HuH-7 (cell line): ENCODE results near the gene TXLNG.

ENCODE experiments used
- DNase-seq: peaks from one replicate; pipeline ENCODE4 v3.0.0; 2011; ENCODE audit warnings: low spot score

Gene TXLNG

DNA sequence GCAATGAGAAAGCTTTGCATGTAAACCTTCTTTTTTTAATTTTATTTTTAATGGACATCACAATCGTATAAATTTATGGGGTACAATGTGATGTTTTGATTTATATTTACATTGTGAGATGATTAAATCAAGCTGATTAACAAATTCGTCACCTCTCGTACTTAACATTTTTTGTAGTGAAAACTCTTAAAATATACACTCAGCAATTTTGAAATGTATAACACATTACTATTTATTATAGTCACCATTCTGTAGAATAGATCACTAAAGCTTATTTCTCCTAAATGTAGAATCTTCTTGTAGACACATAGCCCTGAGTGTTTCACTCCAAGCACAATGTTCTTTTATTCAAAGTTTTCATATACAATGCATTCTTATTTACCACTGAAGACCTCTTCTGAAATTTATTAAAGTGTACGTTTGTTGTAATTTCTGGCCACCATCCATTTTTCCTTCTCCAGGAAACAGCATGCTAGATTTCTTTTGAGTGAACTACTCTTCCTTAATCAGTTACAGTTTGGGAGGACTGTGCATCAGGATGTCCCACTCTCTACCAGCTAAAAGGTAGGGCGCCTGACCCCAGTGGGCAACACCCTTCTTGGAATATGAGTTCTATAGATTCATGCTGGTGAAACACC is 88.3 kb downstream of the TXLNG start:
- DNase-seq, result no peak

DNA sequence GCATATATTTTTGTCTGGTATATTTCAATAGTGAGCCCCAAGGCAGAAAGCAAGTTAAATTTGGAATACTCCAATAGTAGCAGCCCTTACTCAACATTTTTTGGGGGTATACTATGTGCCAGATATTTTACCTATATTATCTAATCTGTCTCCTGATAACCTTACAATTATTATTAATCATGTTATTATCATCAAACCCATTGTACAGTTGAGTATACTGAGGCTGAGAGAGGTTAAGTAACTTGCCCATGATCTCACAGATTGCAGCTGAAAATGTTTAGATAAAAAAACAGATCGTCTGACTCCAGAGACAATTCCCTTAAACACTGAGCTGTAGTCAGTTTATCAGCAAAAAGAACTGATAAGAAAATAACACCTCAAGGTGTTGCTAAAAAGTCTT is 90.4 kb downstream of the TXLNG start:
- no peak for DNase-seq

DNA sequence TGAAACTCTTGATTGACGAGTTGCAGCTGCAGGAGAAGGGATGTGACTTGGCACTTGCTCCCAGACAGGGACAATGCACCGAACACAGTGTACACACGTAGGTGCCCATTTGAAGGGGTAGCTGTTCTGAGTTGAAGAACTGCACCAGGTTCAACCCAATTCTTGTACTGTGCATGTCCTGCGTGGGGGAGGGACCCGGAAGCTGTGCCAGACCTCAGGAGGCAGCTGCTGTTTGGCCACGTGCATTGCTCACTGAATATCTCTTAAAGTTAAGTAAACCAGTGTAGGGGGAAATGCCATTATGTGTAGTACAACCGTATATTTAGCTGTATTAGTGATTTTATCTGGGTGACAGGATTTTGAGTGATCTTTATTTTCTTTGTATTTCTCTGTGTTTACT is 95.9 kb downstream of the TXLNG start:
- no peak for DNase-seq

DNA sequence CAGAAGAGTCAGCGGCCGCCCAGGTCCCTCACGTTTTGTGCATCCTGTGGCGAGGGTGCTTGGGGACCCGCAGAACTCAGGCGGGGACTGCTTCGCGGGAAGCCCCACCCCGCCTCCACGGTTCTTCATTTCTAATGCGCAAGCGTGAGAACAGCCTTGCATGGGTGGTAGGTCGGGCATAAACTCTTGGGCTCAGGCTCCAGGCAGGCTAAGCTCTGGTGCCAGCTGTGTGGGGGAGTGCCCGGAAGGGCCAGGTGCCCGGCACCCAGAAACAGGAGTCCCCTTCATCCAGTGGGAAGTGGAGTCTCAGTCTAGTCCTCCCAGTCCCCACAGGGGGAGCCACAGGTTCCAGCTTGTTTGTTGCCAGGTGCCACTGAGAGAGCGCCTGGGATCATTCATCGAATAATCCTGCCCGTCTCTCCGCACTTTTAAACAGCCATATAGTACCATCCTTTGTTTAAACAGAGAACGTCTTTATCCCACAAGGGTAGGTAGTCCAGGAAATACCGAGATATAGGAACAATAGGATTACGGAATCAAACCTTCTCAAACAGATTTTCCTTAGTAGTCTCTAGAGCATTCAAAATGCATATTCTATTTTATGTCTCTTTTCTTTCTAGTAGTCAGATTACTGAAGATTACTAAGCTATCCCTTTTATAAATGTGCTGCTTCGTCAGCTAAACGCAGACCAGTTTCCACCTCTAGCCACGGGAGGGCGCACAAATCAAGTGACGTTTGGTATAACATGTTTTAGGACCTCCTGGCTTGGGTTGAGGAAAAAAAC is 96.6 kb downstream of the TXLNG start:
- no peak for DNase-seq

DNA sequence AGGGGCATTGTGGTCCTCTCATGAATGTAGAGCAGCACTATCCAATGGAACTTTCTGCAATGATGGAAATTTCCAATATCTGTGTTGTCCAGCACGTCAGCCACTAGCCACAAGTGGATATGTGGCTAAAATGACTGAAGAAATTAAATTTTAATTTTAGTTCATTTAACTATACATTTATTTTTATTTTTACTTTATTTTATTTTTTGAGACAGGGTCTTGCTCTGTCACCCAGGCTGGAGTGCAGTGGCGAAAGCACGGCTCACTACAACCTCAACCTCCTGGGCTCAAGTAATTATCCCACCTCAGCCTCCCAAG is 97.2 kb downstream of the TXLNG start:
- DNase-seq, result no peak

DNA sequence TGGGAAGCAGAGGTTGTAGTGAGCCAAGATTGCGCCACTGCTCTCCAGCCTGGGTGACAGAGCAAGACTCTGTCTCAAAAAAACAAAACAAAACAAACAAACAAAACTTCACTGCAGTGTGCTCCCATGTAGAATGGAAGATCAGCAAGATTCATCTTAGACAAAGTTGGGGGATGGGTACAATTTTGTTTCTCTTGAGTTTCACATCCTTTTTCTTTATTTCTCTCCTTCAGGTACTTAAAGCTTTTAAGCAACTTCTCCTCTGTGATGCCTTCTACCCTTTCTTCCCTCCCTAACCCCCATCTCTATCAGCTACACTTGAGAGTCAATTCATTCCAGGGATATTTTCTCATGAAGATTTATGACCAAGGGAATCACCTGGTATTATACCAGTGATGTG is 99.4 kb downstream of the TXLNG start:
- DNase-seq, result no peak

DNA sequence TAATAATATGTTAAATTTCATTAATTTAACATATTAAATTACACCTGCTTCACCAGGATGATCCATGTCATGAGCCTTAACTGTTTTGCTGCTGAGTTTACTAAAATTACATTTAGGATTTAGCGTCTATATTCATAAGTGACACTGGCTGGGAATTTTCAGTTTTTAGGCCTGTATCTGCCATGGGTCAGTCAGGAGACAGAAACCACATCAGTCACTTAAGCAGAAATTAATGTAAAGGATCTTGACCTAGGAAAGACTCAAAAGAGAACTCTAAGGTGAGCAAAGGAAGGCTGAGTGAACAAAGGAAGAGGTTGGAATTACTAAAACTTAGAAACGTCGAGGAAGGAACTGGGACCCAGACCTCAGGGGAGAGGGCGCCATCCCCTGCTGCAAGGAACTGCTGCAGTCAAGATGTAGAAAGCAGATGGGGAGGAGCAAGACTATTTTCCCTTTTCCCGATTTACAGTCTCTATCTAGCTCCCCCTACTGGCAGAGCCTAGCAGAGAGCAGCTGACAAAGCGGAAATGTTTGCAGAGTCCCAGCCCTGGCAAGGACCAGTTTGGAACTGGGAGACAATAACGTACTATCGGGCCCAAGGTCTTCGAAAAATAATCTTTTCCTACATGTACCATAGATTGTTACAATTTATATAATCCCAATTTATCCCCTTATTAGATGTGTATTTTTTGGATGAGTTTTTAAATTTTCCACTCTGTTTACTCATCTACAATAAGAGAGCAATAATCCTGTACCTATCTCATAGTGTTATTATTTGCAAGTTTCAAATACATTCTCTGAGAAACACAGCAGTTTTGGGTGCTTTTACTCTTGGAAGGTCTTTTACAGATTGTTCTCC is 106.5 kb downstream of the TXLNG start:
- DNase-seq, result no peak
